Midbrain (tissue), 1 donor: Measurements from ENCODE around the gene NOL9.
"Not testable (repeated sequence)": the region's sequence is repeated elsewhere in the genome, so short reads cannot be mapped to it uniquely, and the experiment has no call there.

Experiments
- DNase-seq: peaks from one replicate; lab custom pipeline; 2025; lab: John Stamatoyannopoulos, UW

Gene NOL9

GRCh38 chr1:6503884-6504602 is 50.3 kb downstream of the NOL9 start:
- DNase-seq = no peak

GRCh38 chr1:6502000-6502891 is 52.1 kb downstream of the NOL9 start:
- DNase-seq = peak; percentile 18

- no peak for DNase-seq
Measured at GRCh38 chr1:6501279-6501813, 53.0 kb downstream of the NOL9 start.

- DNase-seq = no peak
Measured at GRCh38 chr1:6500544-6501278, 53.6 kb downstream of the NOL9 start.

DNA sequence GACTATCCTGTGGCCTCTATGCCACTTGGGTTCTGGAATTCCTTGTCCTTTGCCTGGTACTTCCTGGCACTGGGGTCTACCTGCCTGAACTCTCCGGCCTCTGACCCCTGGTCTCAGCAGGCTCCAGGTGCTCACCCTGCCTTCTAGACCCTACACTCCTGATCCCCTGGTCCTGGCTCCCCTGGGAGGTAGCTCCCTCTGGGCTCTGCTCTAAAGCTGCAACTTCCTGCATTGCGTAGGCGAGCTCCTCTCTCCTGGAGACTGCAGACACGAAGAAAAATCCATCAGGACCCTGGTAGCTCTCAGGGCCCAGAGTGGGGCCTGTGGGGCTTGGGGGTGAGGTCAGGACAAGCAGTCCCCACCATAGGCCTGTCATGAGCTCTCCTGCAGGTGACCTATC is 55.0 kb downstream of the NOL9 start:
- DNase-seq = no peak

DNA sequence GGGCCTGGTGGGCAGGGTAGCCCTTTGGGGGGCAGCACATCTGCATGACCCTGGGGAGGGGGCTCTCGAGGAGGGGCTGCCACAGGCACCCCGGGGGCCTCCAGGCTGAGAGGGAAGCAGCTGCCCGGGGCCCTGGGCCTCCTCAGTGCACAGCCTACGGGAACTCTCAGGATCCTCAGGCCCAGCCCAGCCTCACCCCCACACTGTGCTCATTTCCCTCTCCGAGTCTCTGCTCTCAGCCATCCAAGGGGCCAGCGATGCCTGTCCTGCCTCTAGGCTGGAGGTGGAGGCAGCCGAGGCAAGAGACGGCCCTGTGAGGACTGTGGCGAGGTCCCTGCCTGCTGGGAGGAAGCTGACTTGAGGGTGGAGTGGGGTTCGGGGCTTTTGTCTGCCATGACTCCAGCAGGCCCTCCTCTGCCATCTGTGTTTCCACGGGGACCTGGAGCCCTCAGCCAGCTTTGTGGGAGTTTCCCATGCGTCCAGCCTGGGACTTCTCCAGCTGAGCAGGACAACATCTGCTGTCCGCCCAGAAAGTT is 55.7 kb downstream of the NOL9 start:
- no peak for DNase-seq

GRCh38 chr1:6497867-6498575 is 56.3 kb downstream of the NOL9 start:
- DNase-seq = no peak

- peak; percentile 30 for DNase-seq
Measured at GRCh38 chr1:6497215-6497866, 57.0 kb downstream of the NOL9 start.

- DNase-seq = no peak
Measured at GRCh38 chr1:6496890-6497214, 57.5 kb downstream of the NOL9 start.

GRCh38 chr1:6496365-6496721 is 58.0 kb downstream of the NOL9 start:
- DNase-seq = no peak

- DNase-seq = no peak
Measured at GRCh38 chr1:6495540-6496364, 58.6 kb downstream of the NOL9 start.

DNA sequence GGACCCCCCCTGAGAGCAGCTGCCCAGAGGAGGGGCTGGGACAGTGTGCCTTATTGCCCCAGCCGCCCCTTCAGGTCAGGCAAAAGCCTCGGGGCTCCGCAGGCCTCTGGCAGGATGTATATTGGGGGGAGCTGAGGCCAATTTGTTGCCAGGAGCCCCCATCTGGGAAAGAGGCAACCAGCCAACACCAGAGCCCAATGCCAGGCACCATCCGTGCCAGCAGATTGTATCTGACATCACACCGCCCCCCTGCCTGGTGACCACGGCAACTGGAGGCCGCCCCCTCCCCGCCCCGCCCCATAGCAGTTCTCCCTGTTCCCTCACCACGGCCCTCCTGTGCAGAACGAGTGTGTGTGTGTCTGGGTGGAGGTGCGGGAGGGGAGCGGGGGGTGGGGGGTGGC is 59.3 kb downstream of the NOL9 start:
- DNase-seq = no peak

- DNase-seq = no peak
Measured at GRCh38 chr1:6494627-6495026, 59.7 kb downstream of the NOL9 start.

DNA sequence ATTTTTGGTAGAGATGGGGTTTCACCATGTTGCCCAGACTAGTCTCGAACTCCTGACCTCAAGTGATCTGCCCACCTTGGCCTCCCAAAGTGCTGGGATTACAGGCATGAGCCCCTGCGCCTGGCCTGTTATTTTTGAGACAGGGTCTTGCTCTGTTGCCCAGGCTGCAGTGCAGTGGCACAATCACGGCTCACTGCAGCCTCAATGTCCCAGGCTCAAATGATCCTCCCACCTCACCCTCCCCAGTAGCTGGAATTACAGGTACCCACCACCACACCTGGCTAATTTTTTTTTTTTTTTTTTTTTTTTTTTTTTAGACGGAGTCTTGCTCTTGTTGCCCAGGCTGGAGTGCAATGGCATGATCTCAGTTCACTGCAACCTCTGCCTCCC is 60.5 kb downstream of the NOL9 start:
- not testable (repeated sequence) for DNase-seq

DNA sequence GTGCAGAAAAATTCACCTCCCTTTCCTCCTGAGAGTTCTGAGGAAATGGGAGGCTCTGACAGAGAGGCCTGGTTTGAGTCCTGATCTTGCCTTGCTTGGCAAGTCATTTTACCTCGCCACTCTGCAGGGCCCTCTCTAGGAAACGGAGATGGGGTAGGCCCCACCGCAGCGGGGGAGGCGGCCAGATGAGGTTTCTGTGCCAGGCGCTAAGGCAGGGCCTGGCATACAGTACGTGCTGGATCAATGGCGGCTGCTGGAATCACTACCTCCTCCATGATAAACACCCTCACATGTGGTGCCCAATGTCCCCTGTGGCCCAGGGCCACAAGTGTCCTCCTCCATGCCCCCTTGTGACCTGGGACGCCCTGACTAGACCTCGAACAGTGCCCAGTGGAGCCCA is 62.3 kb downstream of the NOL9 start:
- DNase-seq = no peak

- no peak for DNase-seq
Measured at GRCh38 chr1:6491480-6491962, 62.8 kb downstream of the NOL9 start, which contains the start of gene PLEKHG5. TSS of gene PLEKHG5 (minus strand) at chr1:6491667. CDS start at chr1:6477571, 14,096 bp downstream.

- DNase-seq = no peak
Measured at GRCh38 chr1:6491081-6491449, 63.2 kb downstream of the NOL9 start.

GRCh38 chr1:6490181-6491080 is 63.9 kb downstream of the NOL9 start:
- peak; percentile 4 for DNase-seq

DNA sequence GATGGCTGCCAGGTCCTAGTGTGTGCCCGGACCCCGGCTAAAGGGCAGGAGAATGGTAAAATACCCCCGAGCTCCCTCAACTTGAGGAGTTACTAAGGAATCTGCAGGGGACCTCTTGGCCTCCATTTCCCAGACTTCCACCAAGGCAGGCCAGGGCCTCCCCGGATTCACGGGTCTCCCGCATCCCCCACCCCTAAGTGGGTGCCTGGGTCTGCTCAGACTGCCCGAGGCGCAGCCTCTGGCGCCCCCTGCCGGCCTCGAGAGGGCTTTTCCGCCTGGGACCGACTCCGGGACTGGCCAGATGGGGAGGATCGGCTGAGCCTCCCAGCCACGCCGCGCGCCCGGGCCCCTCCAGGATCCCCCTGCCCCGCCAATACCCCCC is 64.5 kb downstream of the NOL9 start:
- DNase-seq = peak; percentile 39
